GM23338 (cell line): Measurements from ENCODE around the gene PLSCR4. TPM values are rescaled to one million over a fixed set of nuclear protein-coding genes. Genes with fewer than 3 reads are reported as not detected.

Source experiments
- ATAC-seq: fragments of 200-7000 bp; cut with Tn5 transposase; 3 replicates; pipeline ENCODE4 v1.9.1; 2020
- DNase-seq: peaks from one replicate; pipeline ENCODE4 v3.0.0-alpha.2; 2015; ENCODE audit warnings: low spot score
- H2AFZ ChIP-seq: fragments of 200-600 bp; sonication (generic); 2 replicates; pipeline ENCODE4 v1.8.0; 2016; ENCODE audit warnings: antibody characterized with exemption, mild to moderate bottlenecking, moderate library complexity
- H3F3A ChIP-seq: fragments of 200-600 bp; sonication (generic); replicated peaks from 2 replicates; pipeline ENCODE4 v1.8.0; 2017; ENCODE audit warnings: antibody characterized with exemption, mixed run types, low read depth
- H3K27ac ChIP-seq: fragments of 200-600 bp; sonication (generic); 2 replicates; pipeline ENCODE4 v1.6.1; 2016; ENCODE audit warnings: low read depth
- H3K27me3 ChIP-seq: fragments of 200-600 bp; sonication (generic); 2 replicates; pipeline ENCODE4 v1.8.0; 2016; ENCODE audit warnings: mild to moderate bottlenecking, mixed run types, moderate library complexity; ENCODE audit not compliant: insufficient read depth
- H3K36me3 ChIP-seq: fragments of 200-600 bp; sonication (generic); 2 replicates; pipeline ENCODE4 v1.8.0; 2016; ENCODE audit warnings: mild to moderate bottlenecking; ENCODE audit not compliant: insufficient read depth
- H3K4me1 ChIP-seq: fragments of 200-600 bp; sonication (generic); 2 replicates; pipeline ENCODE4 v1.8.0; 2016; ENCODE audit warnings: mild to moderate bottlenecking, moderate library complexity; ENCODE audit not compliant: insufficient read depth
- H3K4me2 ChIP-seq: fragments of 200-600 bp; sonication (generic); 2 replicates; pipeline ENCODE4 v1.7.1; 2017; ENCODE audit warnings: mixed run types
- H3K4me3 ChIP-seq: fragments of 200-600 bp; sonication (generic); 2 replicates; pipeline ENCODE4 v1.6.1; 2016; ENCODE audit warnings: mixed run types
- H3K79me2 ChIP-seq: fragments of 200-600 bp; sonication (generic); replicated peaks from 2 replicates; pipeline ENCODE4 v1.8.0; 2017; ENCODE audit warnings: mild to moderate bottlenecking; ENCODE audit not compliant: insufficient read depth
- H3K9me2 ChIP-seq: fragments of 200-600 bp; sonication (generic); 2 replicates; pipeline ENCODE4 v1.8.0; 2017; ENCODE audit not compliant: insufficient read depth
- H4K20me1 ChIP-seq: fragments of 200-600 bp; sonication (generic); replicated peaks from 2 replicates; pipeline ENCODE4 v1.8.0; 2017; ENCODE audit warnings: mild to moderate bottlenecking; ENCODE audit not compliant: insufficient read depth
- H3K27ac Mint-ChIP-seq: 2 replicates; pipeline ENCODE4 v1.8.0; 2020; ENCODE audit warnings: inconsistent platforms, mild to moderate bottlenecking, moderate library complexity, mixed read lengths
- H3K27me3 Mint-ChIP-seq: 3 replicates; pipeline ENCODE4 v1.8.0; 2022; ENCODE audit warnings: low read depth, mild to moderate bottlenecking, moderate library complexity, mixed read lengths, inconsistent platforms; ENCODE audit not compliant: insufficient read depth, poor library complexity
- H3K36me3 Mint-ChIP-seq: 3 replicates; pipeline ENCODE4 v1.8.0; 2021; ENCODE audit warnings: low read depth, mild to moderate bottlenecking, inconsistent platforms, moderate library complexity, mixed read lengths
- H3K4me1 Mint-ChIP-seq: 3 replicates; pipeline ENCODE4 v1.8.0; 2020; ENCODE audit warnings: mild to moderate bottlenecking, inconsistent platforms, mixed read lengths
- H3K4me3 Mint-ChIP-seq: 3 replicates; pipeline ENCODE4 v1.8.0; 2021; ENCODE audit warnings: moderate library complexity, mild to moderate bottlenecking, inconsistent platforms, mixed read lengths
- H3K9me3 Mint-ChIP-seq: 3 replicates; pipeline ENCODE4 v1.8.0; 2020; ENCODE audit warnings: moderate library complexity, mild to moderate bottlenecking, inconsistent platforms, mixed read lengths
- CREB1 ChIP-seq: fragments of 250-450 bp; sonication (Bioruptor Pico); IDR thresholded peaks from 2 replicates; pipeline ENCODE4 v1.5.0; 2020; ENCODE audit warnings: low read depth, mild to moderate bottlenecking, moderate library complexity
- EZH2 ChIP-seq: fragments of 200-600 bp; sonication (generic); IDR thresholded peaks from one replicate; pipeline ENCODE4 v1.8.0; 2017; ENCODE audit warnings: antibody characterized with exemption, mild to moderate bottlenecking, low read depth; ENCODE audit not compliant: unreplicated experiment
- JUNB ChIP-seq: IDR thresholded peaks from one replicate; pipeline ENCODE4 v1.6.1; 2016; ENCODE audit warnings: antibody characterized with exemption; ENCODE audit not compliant: unreplicated experiment
- NANOG ChIP-seq: IDR thresholded peaks from 2 replicates; pipeline ENCODE4 v1.6.1; 2016; ENCODE audit warnings: antibody characterized with exemption, borderline replicate concordance
- POLR2AphosphoS5 ChIP-seq: IDR thresholded peaks from 2 replicates; pipeline ENCODE4 v1.6.1; 2016; ENCODE audit warnings: antibody characterized with exemption, low read depth
- STAT1 ChIP-seq: IDR thresholded peaks from one replicate; pipeline ENCODE4 v1.6.1; 2016; ENCODE audit warnings: antibody characterized with exemption; ENCODE audit not compliant: unreplicated experiment
- ZNF114 ChIP-seq: fragments of 250-450 bp; sonication (Bioruptor Pico); IDR thresholded peaks from 2 replicates; pipeline ENCODE4 v1.5.0; 2020; ENCODE audit warnings: mild to moderate bottlenecking, moderate library complexity
- polyA plus RNA-seq: library from polyadenylated mRNA; unstranded; fragments of >200 nt; fragmentation: Nextera tagmentation; extraction: Ambion mirVana; gene quantifications from 2 replicates; pipeline ENCODE4 v1.2.1, GENCODE V29; 2016
- total RNA-seq: library from RNA; depleted of rRNA; stranded (reverse); fragments of >200 nt; shearing (Covaris generic); gene quantifications from 2 replicates; pipeline ENCODE4 v1.2.3, GENCODE V29; 2014
- TF ChIP-seq, protein P1 (sequence below), 2 experiments: fragments of 200-600 bp in 1 of 2; sonication (generic) in 1 of 2; conservative IDR thresholded peaks; 2 replicates each; pipeline versions ENCODE4 v1.5.1 to v1.6.1; 2016 to 2017; ENCODE audit warnings: antibody characterized with exemption in 2 of 2, low read depth in 2 of 2, mild to moderate bottlenecking in 2 of 2, moderate library complexity in 1 of 2
- TF ChIP-seq, protein P2 (sequence below): IDR thresholded peaks from 2 replicates; pipeline ENCODE4 v1.6.1; 2016; ENCODE audit warnings: antibody characterized with exemption
- TF ChIP-seq, protein P3 (sequence below): IDR thresholded peaks from one replicate; pipeline ENCODE4 v1.6.1; 2018; ENCODE audit warnings: antibody characterized with exemption; ENCODE audit not compliant: unreplicated experiment

The PLSCR4 gene
- total and polyA plus RNA-seq, 2 experiments from 2014 or later = 1.4 to 5.2 TPM

DNA sequence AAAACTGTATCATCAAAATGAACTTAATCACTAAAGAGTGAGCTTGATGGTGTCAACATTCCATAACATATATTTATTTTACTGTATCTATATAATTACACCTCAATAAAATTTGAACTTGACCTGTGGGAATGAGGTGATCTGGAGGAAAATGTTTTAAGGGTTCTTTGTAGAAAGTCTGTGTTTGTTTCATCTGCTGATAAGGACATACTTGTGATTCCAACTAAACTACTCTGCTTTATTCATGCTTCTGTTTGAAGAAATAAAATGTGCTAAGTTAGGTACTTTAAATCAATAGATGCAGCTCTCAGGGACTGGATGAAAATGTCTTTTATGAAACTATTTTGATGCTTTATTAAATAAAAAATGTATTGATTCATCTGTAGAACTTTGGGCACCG, 78.3 kb downstream of the PLSCR4 start:
- no peak overlapping the region for H3K4me3 ChIP-seq
- Mint-ChIP-seq H3K27me3 (no peaks in the 10 kb centered on the region), H3K4me1 (peaks cover 4% of the 10 kb centered on the region; the same call in 1 of the 3 replicates), H3K4me3 (no peak overlapping the region), H3K27ac (no peak overlapping the region), H3K9me3 (no peaks in the 10 kb centered on the region), H3K36me3 (no peaks in the 10 kb centered on the region)
- no peaks in the 10 kb centered on the region for H4K20me1 ChIP-seq
- H3K4me2 ChIP-seq = no peak overlapping the region
- H2AFZ ChIP-seq = no peak overlapping the region
- DNase-seq = no peak
- H3K27me3 ChIP-seq = no peaks in the 10 kb centered on the region
- no peaks in the 10 kb centered on the region for H3K9me2 ChIP-seq
- H3K27ac ChIP-seq = no peak overlapping the region
- ATAC-seq = no peak
- no peaks in the 10 kb centered on the region for H3K36me3 ChIP-seq
- no peaks in the 10 kb centered on the region for H3K4me1 ChIP-seq
- H3K79me2 ChIP-seq = no peaks in the 10 kb centered on the region
- H3F3A ChIP-seq = no peaks in the 10 kb centered on the region
- TF ChIP-seq JUNB = no peak
- TF ChIP-seq, protein P1, sequence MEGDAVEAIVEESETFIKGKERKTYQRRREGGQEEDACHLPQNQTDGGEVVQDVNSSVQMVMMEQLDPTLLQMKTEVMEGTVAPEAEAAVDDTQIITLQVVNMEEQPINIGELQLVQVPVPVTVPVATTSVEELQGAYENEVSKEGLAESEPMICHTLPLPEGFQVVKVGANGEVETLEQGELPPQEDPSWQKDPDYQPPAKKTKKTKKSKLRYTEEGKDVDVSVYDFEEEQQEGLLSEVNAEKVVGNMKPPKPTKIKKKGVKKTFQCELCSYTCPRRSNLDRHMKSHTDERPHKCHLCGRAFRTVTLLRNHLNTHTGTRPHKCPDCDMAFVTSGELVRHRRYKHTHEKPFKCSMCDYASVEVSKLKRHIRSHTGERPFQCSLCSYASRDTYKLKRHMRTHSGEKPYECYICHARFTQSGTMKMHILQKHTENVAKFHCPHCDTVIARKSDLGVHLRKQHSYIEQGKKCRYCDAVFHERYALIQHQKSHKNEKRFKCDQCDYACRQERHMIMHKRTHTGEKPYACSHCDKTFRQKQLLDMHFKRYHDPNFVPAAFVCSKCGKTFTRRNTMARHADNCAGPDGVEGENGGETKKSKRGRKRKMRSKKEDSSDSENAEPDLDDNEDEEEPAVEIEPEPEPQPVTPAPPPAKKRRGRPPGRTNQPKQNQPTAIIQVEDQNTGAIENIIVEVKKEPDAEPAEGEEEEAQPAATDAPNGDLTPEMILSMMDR (conservative IDR thresholded peaks at IDR 0.05; ENCODE audit: low read depth in 2 of 2) = no peak
- TF ChIP-seq CREB1 (CRISPR knock-in tag) = no peak
- TF ChIP-seq POLR2AphosphoS5 = no peak
- TF ChIP-seq, protein P2, sequence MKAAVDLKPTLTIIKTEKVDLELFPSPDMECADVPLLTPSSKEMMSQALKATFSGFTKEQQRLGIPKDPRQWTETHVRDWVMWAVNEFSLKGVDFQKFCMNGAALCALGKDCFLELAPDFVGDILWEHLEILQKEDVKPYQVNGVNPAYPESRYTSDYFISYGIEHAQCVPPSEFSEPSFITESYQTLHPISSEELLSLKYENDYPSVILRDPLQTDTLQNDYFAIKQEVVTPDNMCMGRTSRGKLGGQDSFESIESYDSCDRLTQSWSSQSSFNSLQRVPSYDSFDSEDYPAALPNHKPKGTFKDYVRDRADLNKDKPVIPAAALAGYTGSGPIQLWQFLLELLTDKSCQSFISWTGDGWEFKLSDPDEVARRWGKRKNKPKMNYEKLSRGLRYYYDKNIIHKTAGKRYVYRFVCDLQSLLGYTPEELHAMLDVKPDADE = no peak
- no peak for TF ChIP-seq EZH2
- TF ChIP-seq STAT1 = no peak
- no peak for TF ChIP-seq ZNF114 (CRISPR knock-in tag)
- TF ChIP-seq, protein P3, sequence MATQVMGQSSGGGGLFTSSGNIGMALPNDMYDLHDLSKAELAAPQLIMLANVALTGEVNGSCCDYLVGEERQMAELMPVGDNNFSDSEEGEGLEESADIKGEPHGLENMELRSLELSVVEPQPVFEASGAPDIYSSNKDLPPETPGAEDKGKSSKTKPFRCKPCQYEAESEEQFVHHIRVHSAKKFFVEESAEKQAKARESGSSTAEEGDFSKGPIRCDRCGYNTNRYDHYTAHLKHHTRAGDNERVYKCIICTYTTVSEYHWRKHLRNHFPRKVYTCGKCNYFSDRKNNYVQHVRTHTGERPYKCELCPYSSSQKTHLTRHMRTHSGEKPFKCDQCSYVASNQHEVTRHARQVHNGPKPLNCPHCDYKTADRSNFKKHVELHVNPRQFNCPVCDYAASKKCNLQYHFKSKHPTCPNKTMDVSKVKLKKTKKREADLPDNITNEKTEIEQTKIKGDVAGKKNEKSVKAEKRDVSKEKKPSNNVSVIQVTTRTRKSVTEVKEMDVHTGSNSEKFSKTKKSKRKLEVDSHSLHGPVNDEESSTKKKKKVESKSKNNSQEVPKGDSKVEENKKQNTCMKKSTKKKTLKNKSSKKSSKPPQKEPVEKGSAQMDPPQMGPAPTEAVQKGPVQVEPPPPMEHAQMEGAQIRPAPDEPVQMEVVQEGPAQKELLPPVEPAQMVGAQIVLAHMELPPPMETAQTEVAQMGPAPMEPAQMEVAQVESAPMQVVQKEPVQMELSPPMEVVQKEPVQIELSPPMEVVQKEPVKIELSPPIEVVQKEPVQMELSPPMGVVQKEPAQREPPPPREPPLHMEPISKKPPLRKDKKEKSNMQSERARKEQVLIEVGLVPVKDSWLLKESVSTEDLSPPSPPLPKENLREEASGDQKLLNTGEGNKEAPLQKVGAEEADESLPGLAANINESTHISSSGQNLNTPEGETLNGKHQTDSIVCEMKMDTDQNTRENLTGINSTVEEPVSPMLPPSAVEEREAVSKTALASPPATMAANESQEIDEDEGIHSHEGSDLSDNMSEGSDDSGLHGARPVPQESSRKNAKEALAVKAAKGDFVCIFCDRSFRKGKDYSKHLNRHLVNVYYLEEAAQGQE = no peak
- TF ChIP-seq NANOG = no peak

DNA sequence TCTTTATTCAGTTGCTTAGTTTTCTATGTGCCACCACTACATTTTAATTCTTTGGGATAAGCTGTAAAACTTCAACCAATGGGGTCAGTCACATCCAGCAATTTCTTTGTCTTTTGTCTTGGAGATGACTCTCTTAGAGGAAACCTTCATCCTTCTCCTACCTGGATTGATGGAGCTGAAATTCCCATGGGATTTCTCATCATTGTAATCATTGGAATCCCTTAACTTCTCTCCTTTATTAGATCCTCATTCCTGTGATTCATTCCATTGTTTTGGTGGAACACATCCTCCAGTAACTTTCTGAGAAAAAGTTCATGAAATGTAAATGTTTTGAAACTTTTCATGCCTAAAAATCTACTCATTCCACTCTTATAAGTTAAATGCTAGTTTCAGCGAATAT, 80.3 kb downstream of the PLSCR4 start:
- no peak overlapping the region for H3K4me3 ChIP-seq
- Mint-ChIP-seq H3K27me3 (no peaks in the 10 kb centered on the region), H3K36me3 (no peaks in the 10 kb centered on the region), H3K27ac (no peak overlapping the region), H3K4me1 (peaks cover 3% of the 10 kb centered on the region), H3K4me3 (no peak overlapping the region), H3K9me3 (no peaks in the 10 kb centered on the region)
- no peaks in the 10 kb centered on the region for H3K79me2 ChIP-seq
- H3K27ac ChIP-seq = no peak overlapping the region
- H4K20me1 ChIP-seq = no peaks in the 10 kb centered on the region
- H3K4me2 ChIP-seq = no peak overlapping the region
- H3K27me3 ChIP-seq = no peaks in the 10 kb centered on the region
- no peaks in the 10 kb centered on the region for H3F3A ChIP-seq
- H3K9me2 ChIP-seq = no peaks in the 10 kb centered on the region
- H2AFZ ChIP-seq = no peak overlapping the region
- H3K36me3 ChIP-seq = no peaks in the 10 kb centered on the region
- ATAC-seq = no peak
- H3K4me1 ChIP-seq = peaks cover under 1% of the 10 kb centered on the region; the same call in 1 of the 2 replicates
- no peak for DNase-seq
- no peak for TF ChIP-seq STAT1
